HepG2 (cell line): ENCODE results near the gene PAQR7. TPM values are rescaled to one million over a fixed set of nuclear protein-coding genes. Genes with fewer than 3 reads are reported as not detected.

Source experiments
- ARNTL ChIP-seq: sonication (generic); formaldehyde crosslinking; IDR thresholded peaks from 2 replicates; pipeline ENCODE4 v1.4.0; 2020; ENCODE audit warnings: mild to moderate bottlenecking, missing genetic modification reagents
- CBX2 ChIP-seq, 2 experiments: fragments of 200-600 bp in 1 of 2; sonication (generic); formaldehyde crosslinking in 1 of 2; IDR thresholded peaks; 2 replicates each; pipeline versions ENCODE4 v1.7.0 to v1.8.1; 2018 to 2022; ENCODE audit warnings: low read depth in 2 of 2, low read length in 1 of 2, mild to moderate bottlenecking in 1 of 2, missing genetic modification reagents in 1 of 2
- CEBPG ChIP-seq: IDR thresholded peaks from 2 replicates; pipeline ENCODE4 v1.6.1; 2016
- ETV5 ChIP-seq: IDR thresholded peaks from 2 replicates; pipeline ENCODE4 v1.6.1; 2018; ENCODE audit warnings: missing biosample characterization, missing genetic modification reagents, inconsistent platforms, borderline replicate concordance
- FOXP1 ChIP-seq, 2 experiments: fragments of 450-650 bp in 1 of 2; IDR thresholded peaks; 2 replicates each; pipeline ENCODE4 v1.6.1; 2017 to 2018; ENCODE audit warnings: antibody characterized with exemption in 1 of 2
- HNRNPK ChIP-seq: fragments of 200-400 bp; formaldehyde crosslinking; IDR thresholded peaks from 2 replicates; pipeline ENCODE4 v1.6.1; 2018; ENCODE audit warnings: low read length, low read depth, moderate library complexity, mild to moderate bottlenecking; ENCODE audit not compliant: poor library complexity, severe bottlenecking
- HNRNPL ChIP-seq: fragments of 200-400 bp; formaldehyde crosslinking; IDR thresholded peaks from 2 replicates; pipeline ENCODE4 v1.6.1; 2017; ENCODE audit warnings: mild to moderate bottlenecking, low read depth, low read length
- KAT7 ChIP-seq: IDR thresholded peaks from 2 replicates; pipeline ENCODE4 v1.6.1; 2018; ENCODE audit warnings: borderline replicate concordance, missing compliant biosample characterization
- KDM3A ChIP-seq: IDR thresholded peaks from 2 replicates; pipeline ENCODE4 v1.6.1; 2018; ENCODE audit warnings: low read depth, missing compliant biosample characterization
- MIXL1 ChIP-seq: IDR thresholded peaks from 2 replicates; pipeline ENCODE4 v1.6.1; 2016
- NFYB ChIP-seq: sonication (generic); formaldehyde crosslinking; IDR thresholded peaks from 2 replicates; pipeline ENCODE4 v1.4.0; 2020; ENCODE audit warnings: missing genetic modification reagents
- RFX1 ChIP-seq: fragments of 450-650 bp; IDR thresholded peaks from 2 replicates; pipeline ENCODE4 v1.6.1; 2017
- SMAD3 ChIP-seq: sonication (generic); formaldehyde crosslinking; IDR thresholded peaks from 2 replicates; pipeline ENCODE4 v1.4.0; 2020; ENCODE audit warnings: missing genetic modification reagents
- SRSF9 ChIP-seq: fragments of 200-400 bp; formaldehyde crosslinking; IDR thresholded peaks from 2 replicates; pipeline ENCODE4 v1.6.1; 2018; ENCODE audit warnings: borderline replicate concordance, mild to moderate bottlenecking, low read depth, low read length; ENCODE audit not compliant: insufficient read depth, poor library complexity, severe bottlenecking
- SRY ChIP-seq: sonication (generic); formaldehyde crosslinking; IDR thresholded peaks from 2 replicates; pipeline ENCODE4 v1.8.0; 2022; ENCODE audit warnings: mild to moderate bottlenecking, missing genetic modification reagents
- STAG1 ChIP-seq: sonication (generic); formaldehyde crosslinking; IDR thresholded peaks from 2 replicates; pipeline ENCODE4 v1.4.0; 2020; ENCODE audit warnings: missing genetic modification reagents
- TAF15 ChIP-seq: fragments of 200-400 bp; formaldehyde crosslinking; IDR thresholded peaks from one replicate; pipeline ENCODE4 v1.6.1; 2018; ENCODE audit warnings: mild to moderate bottlenecking, low read depth, low read length; ENCODE audit not compliant: poor library complexity, severe bottlenecking
- THYN1 ChIP-seq: sonication (generic); formaldehyde crosslinking; IDR thresholded peaks from 2 replicates; pipeline ENCODE4 v1.8.1; 2023; ENCODE audit warnings: low read depth, mild to moderate bottlenecking, moderate library complexity, missing genetic modification reagents, borderline replicate concordance
- ZNF335 ChIP-seq: sonication (generic); formaldehyde crosslinking; IDR thresholded peaks from 2 replicates; pipeline ENCODE4 v1.4.0; 2020; ENCODE audit warnings: missing genetic modification reagents
- ZNF430 ChIP-seq: sonication (generic); formaldehyde crosslinking; IDR thresholded peaks from 2 replicates; pipeline ENCODE4 v1.9.0; 2021; ENCODE audit warnings: mild to moderate bottlenecking, missing genetic modification reagents
- polyA plus RNA-seq, 8 experiments: library from polyadenylated mRNA; depleted of rRNA in 3 of 8; stranded (reverse) in 7 of 8; unstranded in 1 of 8; fragments of >200 nt; fragmentation: Illumina TruSeq in 4 of 8; extraction: Trizol in 4 of 8; gene quantifications; 2 replicates each; pipeline versions ENCODE4 v1.2.1 to v1.2.3, GENCODE V29; 2011 to 2016; ENCODE audit warnings: low read depth in 4 of 8, missing spikeins in 1 of 8, mixed read lengths in 1 of 8; ENCODE audit not compliant: insufficient read depth in 1 of 8
- total RNA-seq, 5 experiments: library from RNA; depleted of rRNA; stranded (reverse); fragments of >200 nt; fragmentation: Illumina TruSeq; extraction: Trizol; gene quantifications; 2 replicates each; pipeline ENCODE4 v1.2.3, GENCODE V29; 2016; ENCODE audit warnings: low read depth in 1 of 5
- TF ChIP-seq, protein P1 (sequence below): IDR thresholded peaks from 2 replicates; pipeline ENCODE4 v1.6.1; 2018; ENCODE audit warnings: missing genetic modification reagents
- TF ChIP-seq, protein P2 (sequence below): IDR thresholded peaks from 2 replicates; pipeline ENCODE4 v1.6.1; 2012; ENCODE audit warnings: low read depth, low read length, improper control_type of control experiment
- TF ChIP-seq, protein P3 (sequence below): sonication (generic); formaldehyde crosslinking; IDR thresholded peaks from 2 replicates; pipeline ENCODE4 v1.4.0; 2020; ENCODE audit warnings: missing genetic modification reagents, borderline replicate concordance

The PAQR7 gene
- total and polyA plus RNA-seq, 2 of the 13 experiments (the other 11 are each of a cell fraction or from before 2014, with no cell fraction given): 13.2 to 16.6 TPM

DNA sequence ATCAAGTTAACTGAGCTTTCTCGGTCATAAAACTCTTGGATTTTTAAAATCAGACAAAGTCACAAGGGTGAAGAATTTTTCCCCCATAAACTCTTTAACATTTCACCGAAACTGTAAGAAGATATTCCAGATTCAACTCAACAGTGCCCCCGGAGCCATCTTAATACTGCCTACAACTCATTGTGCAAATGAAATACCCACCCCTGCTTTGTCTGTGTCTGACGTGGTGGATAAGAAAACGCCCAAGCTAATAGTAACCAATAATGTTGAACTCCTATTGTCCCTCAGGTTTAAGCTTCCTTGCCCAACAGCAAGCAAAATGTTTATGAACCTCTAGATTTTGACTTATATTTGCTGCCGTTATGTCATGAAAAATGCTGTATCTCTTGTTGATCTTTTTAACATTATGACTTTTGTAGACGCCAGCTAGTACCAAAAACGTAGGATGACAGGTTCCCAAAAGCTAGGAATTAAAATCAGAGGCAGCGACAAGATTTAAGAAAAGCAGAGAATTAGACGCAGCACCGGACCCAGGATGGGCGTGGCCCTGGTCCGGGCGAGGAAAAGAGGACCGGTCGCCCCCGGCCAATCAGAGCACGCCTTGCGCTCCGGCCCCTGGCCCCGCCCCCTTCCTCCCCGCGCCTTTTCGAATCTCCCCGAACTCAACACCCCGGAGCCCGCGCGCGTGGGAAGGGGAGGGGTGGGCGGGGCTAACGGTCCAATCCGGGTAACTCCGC lies 29.6 kb upstream of the PAQR7 start (continued):
- TF ChIP-seq CBX2 (IDR thresholded peaks at IDR 0.05; ENCODE audit: low read depth, low read length) (no peak), CBX2 (CRISPR knock-in tag; IDR thresholded peaks at IDR 0.05; ENCODE audit: low read depth) (no peak), KAT7 (CRISPR knock-in tag) (no peak), ARNTL (CRISPR knock-in tag) (0 out of 2 replicates have a peak, but pooled peaks have one; percentile 19), HNRNPL (no peak), SMAD3 (CRISPR knock-in tag) (no peak), HNRNPK (no peak), SRSF9 (no peak), TAF15 (no peak), ETV5 (CRISPR knock-in tag) (no peak), KDM3A (no peak), NFYB (CRISPR knock-in tag) (peak; percentile 61), FOXP1 (IDR thresholded peaks at IDR 0.05) (no peak), FOXP1 (CRISPR knock-in tag; IDR thresholded peaks at IDR 0.05) (no peak), MIXL1 (no peak), CEBPG (CRISPR knock-in tag) (0 out of 2 replicates have a peak, but pooled peaks have one; percentile 4), ZNF430 (CRISPR knock-in tag) (no peak), THYN1 (CRISPR knock-in tag) (no peak), STAG1 (0 out of 2 replicates have a peak, but pooled peaks have one; percentile 3), RFX1 (no peak), ZNF335 (CRISPR knock-in tag) (no peak), SRY (CRISPR knock-in tag) (no peak)
- TF ChIP-seq, protein P1, sequence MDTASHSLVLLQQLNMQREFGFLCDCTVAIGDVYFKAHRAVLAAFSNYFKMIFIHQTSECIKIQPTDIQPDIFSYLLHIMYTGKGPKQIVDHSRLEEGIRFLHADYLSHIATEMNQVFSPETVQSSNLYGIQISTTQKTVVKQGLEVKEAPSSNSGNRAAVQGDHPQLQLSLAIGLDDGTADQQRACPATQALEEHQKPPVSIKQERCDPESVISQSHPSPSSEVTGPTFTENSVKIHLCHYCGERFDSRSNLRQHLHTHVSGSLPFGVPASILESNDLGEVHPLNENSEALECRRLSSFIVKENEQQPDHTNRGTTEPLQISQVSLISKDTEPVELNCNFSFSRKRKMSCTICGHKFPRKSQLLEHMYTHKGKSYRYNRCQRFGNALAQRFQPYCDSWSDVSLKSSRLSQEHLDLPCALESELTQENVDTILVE: no peak
- TF ChIP-seq, protein P2, sequence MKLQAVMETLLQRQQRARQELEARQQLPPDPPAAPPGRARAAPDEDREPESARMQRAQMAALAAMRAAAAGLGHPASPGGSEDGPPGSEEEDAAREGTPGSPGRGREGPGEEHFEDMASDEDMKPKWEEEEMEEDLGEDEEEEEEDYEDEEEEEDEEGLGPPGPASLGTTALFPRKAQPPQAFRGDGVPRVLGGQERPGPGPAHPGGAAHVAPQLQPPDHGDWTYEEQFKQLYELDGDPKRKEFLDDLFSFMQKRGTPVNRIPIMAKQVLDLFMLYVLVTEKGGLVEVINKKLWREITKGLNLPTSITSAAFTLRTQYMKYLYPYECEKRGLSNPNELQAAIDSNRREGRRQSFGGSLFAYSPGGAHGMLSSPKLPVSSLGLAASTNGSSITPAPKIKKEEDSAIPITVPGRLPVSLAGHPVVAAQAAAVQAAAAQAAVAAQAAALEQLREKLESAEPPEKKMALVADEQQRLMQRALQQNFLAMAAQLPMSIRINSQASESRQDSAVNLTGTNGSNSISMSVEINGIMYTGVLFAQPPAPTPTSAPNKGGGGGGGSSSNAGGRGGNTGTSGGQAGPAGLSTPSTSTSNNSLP: no peak
- TF ChIP-seq, protein P3, sequence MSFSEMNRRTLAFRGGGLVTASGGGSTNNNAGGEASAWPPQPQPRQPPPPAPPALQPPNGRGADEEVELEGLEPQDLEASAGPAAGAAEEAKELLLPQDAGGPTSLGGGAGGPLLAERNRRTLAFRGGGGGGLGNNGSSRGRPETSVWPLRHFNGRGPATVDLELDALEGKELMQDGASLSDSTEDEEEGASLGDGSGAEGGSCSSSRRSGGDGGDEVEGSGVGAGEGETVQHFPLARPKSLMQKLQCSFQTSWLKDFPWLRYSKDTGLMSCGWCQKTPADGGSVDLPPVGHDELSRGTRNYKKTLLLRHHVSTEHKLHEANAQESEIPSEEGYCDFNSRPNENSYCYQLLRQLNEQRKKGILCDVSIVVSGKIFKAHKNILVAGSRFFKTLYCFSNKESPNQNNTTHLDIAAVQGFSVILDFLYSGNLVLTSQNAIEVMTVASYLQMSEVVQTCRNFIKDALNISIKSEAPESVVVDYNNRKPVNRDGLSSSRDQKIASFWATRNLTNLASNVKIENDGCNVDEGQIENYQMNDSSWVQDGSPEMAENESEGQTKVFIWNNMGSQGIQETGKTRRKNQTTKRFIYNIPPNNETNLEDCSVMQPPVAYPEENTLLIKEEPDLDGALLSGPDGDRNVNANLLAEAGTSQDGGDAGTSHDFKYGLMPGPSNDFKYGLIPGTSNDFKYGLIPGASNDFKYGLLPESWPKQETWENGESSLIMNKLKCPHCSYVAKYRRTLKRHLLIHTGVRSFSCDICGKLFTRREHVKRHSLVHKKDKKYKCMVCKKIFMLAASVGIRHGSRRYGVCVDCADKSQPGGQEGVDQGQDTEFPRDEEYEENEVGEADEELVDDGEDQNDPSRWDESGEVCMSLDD (CRISPR knock-in tag): no peak
